ENCODE results near the gene TBCEL.
"Not testable (repeated sequence)": the region's sequence is repeated elsewhere in the genome, so short reads cannot be mapped to it uniquely, and the experiment has no call there.

The TBCEL gene

GRCh38 chr11:120994091-120994859, 29.6 kb upstream of the TBCEL start:
- Histone ChIP-seq H3K9me3 (ENCODE audit: control insufficient read depth in 1 of 2, low read length in 2 of 2) (no peaks in the 10 kb centered on the region), H3K27me3 (ENCODE audit: control insufficient read depth in 1 of 2, insufficient read depth in 2 of 2, low read length in 2 of 2) (peaks cover 4 to 5% of the 10 kb centered on the region in 2 donors), H3K9ac (ENCODE audit: low read depth in 1 of 2, low read length in 2 of 2) (no peak overlapping the region), H3K27ac (ENCODE audit: low read depth, low read length) (no peak overlapping the region), H3K4me1 (ENCODE audit: control insufficient read depth in 1 of 2, insufficient read depth in 2 of 2, low read length in 2 of 2) (no peaks in the 10 kb centered on the region), H3K36me3 (ENCODE audit: control insufficient read depth in 1 of 2, insufficient read depth in 2 of 2, low read length in 2 of 2) (no peaks in the 10 kb centered on the region), H3K4me3 (ENCODE audit: low read depth in 1 of 2, low read length in 2 of 2) (no peak overlapping the region)

GRCh38 chr11:120995184-120995583, 28.7 kb upstream of the TBCEL start:
- no peaks in the 10 kb centered on the region for H3K9me3 ChIP-seq (ENCODE audit: control insufficient read depth in 1 of 2, low read length in 2 of 2)
- no peaks in the 10 kb centered on the region for H3K36me3 ChIP-seq (ENCODE audit: control insufficient read depth in 1 of 2, insufficient read depth in 2 of 2, low read length in 2 of 2)
- no peak overlapping the region for H3K9ac ChIP-seq (ENCODE audit: low read depth in 1 of 2, low read length in 2 of 2)

GRCh38 chr11:120996973-120997372, 26.9 kb upstream of the TBCEL start:
- no peak overlapping the region for H3K27ac ChIP-seq (ENCODE audit: low read depth, low read length)

More at GRCh38 chr11:120995184-120995583, 28.7 kb upstream of the TBCEL start:
- Histone ChIP-seq H3K4me1 (ENCODE audit: control insufficient read depth in 1 of 2, insufficient read depth in 2 of 2, low read length in 2 of 2) (no peaks in the 10 kb centered on the region), H3K4me3 (ENCODE audit: low read depth in 1 of 2, low read length in 2 of 2) (no peak overlapping the region), H3K27me3 (ENCODE audit: control insufficient read depth in 1 of 2, insufficient read depth in 2 of 2, low read length in 2 of 2) (peaks cover 4 to 5% of the 10 kb centered on the region in 2 donors), H3K27ac (ENCODE audit: low read depth, low read length) (no peak overlapping the region)

GRCh38 chr11:120998581-120998980, 25.3 kb upstream of the TBCEL start:
- Histone ChIP-seq H3K9ac (ENCODE audit: low read depth in 1 of 2, low read length in 2 of 2) (no peak overlapping the region), H3K27ac (ENCODE audit: low read depth, low read length) (no peak overlapping the region), H3K4me3 (ENCODE audit: low read depth in 1 of 2, low read length in 2 of 2) (no peak overlapping the region), H3K36me3 (ENCODE audit: control insufficient read depth in 1 of 2, insufficient read depth in 2 of 2, low read length in 2 of 2) (no peaks in the 10 kb centered on the region), H3K9me3 (ENCODE audit: control insufficient read depth in 1 of 2, low read length in 2 of 2) (no peaks in the 10 kb centered on the region), H3K4me1 (ENCODE audit: control insufficient read depth in 1 of 2, insufficient read depth in 2 of 2, low read length in 2 of 2) (no peaks in the 10 kb centered on the region), H3K27me3 (ENCODE audit: control insufficient read depth in 1 of 2, insufficient read depth in 2 of 2, low read length in 2 of 2) (peaks cover 0 to 8% of the 10 kb centered on the region in 2 donors)

More at GRCh38 chr11:120996973-120997372, 26.9 kb upstream of the TBCEL start:
- Histone ChIP-seq H3K36me3 (ENCODE audit: control insufficient read depth in 1 of 2, insufficient read depth in 2 of 2, low read length in 2 of 2) (no peaks in the 10 kb centered on the region), H3K9ac (ENCODE audit: low read depth in 1 of 2, low read length in 2 of 2) (no peak overlapping the region), H3K4me3 (ENCODE audit: low read depth in 1 of 2, low read length in 2 of 2) (no peak overlapping the region), H3K9me3 (ENCODE audit: control insufficient read depth in 1 of 2, low read length in 2 of 2) (no peaks in the 10 kb centered on the region), H3K4me1 (ENCODE audit: control insufficient read depth in 1 of 2, insufficient read depth in 2 of 2, low read length in 2 of 2) (no peaks in the 10 kb centered on the region), H3K27me3 (ENCODE audit: control insufficient read depth in 1 of 2, insufficient read depth in 2 of 2, low read length in 2 of 2) (peaks cover 4 to 7% of the 10 kb centered on the region in 2 donors)

- Histone ChIP-seq H3K9ac (ENCODE audit: low read depth in 1 of 2, low read length in 2 of 2) (no peak overlapping the region), H3K27ac (ENCODE audit: low read depth, low read length) (no peak overlapping the region), H3K36me3 (ENCODE audit: control insufficient read depth in 1 of 2, insufficient read depth in 2 of 2, low read length in 2 of 2) (no peaks in the 10 kb centered on the region), H3K4me3 (ENCODE audit: low read depth in 1 of 2, low read length in 2 of 2) (no peak overlapping the region), H3K4me1 (ENCODE audit: control insufficient read depth in 1 of 2, insufficient read depth in 2 of 2, low read length in 2 of 2) (no peaks in the 10 kb centered on the region), H3K9me3 (ENCODE audit: control insufficient read depth in 1 of 2, low read length in 2 of 2) (no peaks in the 10 kb centered on the region), H3K27me3 (ENCODE audit: control insufficient read depth in 1 of 2, insufficient read depth in 2 of 2, low read length in 2 of 2) (peaks cover 0 to 3% of the 10 kb centered on the region in 2 donors)
Measured at GRCh38 chr11:121004206-121004840, 19.6 kb upstream of the TBCEL start.

- Histone ChIP-seq H3K4me3 (ENCODE audit: low read depth in 1 of 2, low read length in 2 of 2) (no peak overlapping the region), H3K9me3 (ENCODE audit: control insufficient read depth in 1 of 2, low read length in 2 of 2) (no peaks in the 10 kb centered on the region), H3K4me1 (ENCODE audit: control insufficient read depth in 1 of 2, insufficient read depth in 2 of 2, low read length in 2 of 2) (no peaks in the 10 kb centered on the region), H3K36me3 (ENCODE audit: control insufficient read depth in 1 of 2, insufficient read depth in 2 of 2, low read length in 2 of 2) (no peaks in the 10 kb centered on the region), H3K9ac (ENCODE audit: low read depth in 1 of 2, low read length in 2 of 2) (no peak overlapping the region), H3K27ac (ENCODE audit: low read depth, low read length) (no peak overlapping the region), H3K27me3 (ENCODE audit: control insufficient read depth in 1 of 2, insufficient read depth in 2 of 2, low read length in 2 of 2) (peaks cover 0 to 1% of the 10 kb centered on the region in 2 donors)
Measured at GRCh38 chr11:121006922-121007321, 17.0 kb upstream of the TBCEL start.

GRCh38 chr11:121008551-121008950, 15.4 kb upstream of the TBCEL start:
- Histone ChIP-seq H3K27me3 (ENCODE audit: control insufficient read depth in 1 of 2, insufficient read depth in 2 of 2, low read length in 2 of 2) (no peaks in the 10 kb centered on the region), H3K4me1 (ENCODE audit: control insufficient read depth in 1 of 2, insufficient read depth in 2 of 2, low read length in 2 of 2) (no peaks in the 10 kb centered on the region), H3K9me3 (ENCODE audit: control insufficient read depth in 1 of 2, low read length in 2 of 2) (no peaks in the 10 kb centered on the region), H3K4me3 (ENCODE audit: low read depth in 1 of 2, low read length in 2 of 2) (no peak overlapping the region), H3K9ac (ENCODE audit: low read depth in 1 of 2, low read length in 2 of 2) (no peak overlapping the region), H3K27ac (ENCODE audit: low read depth, low read length) (no peak overlapping the region), H3K36me3 (ENCODE audit: control insufficient read depth in 1 of 2, insufficient read depth in 2 of 2, low read length in 2 of 2) (no peaks in the 10 kb centered on the region)

GRCh38 chr11:121012091-121012490, 11.8 kb upstream of the TBCEL start:
- no peaks in the 10 kb centered on the region for H3K4me1 ChIP-seq (ENCODE audit: control insufficient read depth in 1 of 2, insufficient read depth in 2 of 2, low read length in 2 of 2)
- no peaks in the 10 kb centered on the region for H3K9me3 ChIP-seq (ENCODE audit: control insufficient read depth in 1 of 2, low read length in 2 of 2)
- H3K9ac ChIP-seq (ENCODE audit: low read depth in 1 of 2, low read length in 2 of 2): no peak overlapping the region
- H3K27me3 ChIP-seq (ENCODE audit: control insufficient read depth in 1 of 2, insufficient read depth in 2 of 2, low read length in 2 of 2): no peaks in the 10 kb centered on the region
- no peaks in the 10 kb centered on the region for H3K36me3 ChIP-seq (ENCODE audit: control insufficient read depth in 1 of 2, insufficient read depth in 2 of 2, low read length in 2 of 2)
- no peak overlapping the region for H3K27ac ChIP-seq (ENCODE audit: low read depth, low read length)
- no peak overlapping the region for H3K4me3 ChIP-seq (ENCODE audit: low read depth in 1 of 2, low read length in 2 of 2)

- no peak overlapping the region for H3K9ac ChIP-seq (ENCODE audit: low read depth in 1 of 2, low read length in 2 of 2)
- no peak overlapping the region for H3K27ac ChIP-seq (ENCODE audit: low read depth, low read length)
- H3K27me3 ChIP-seq (ENCODE audit: control insufficient read depth in 1 of 2, insufficient read depth in 2 of 2, low read length in 2 of 2): no peaks in the 10 kb centered on the region
- H3K9me3 ChIP-seq (ENCODE audit: control insufficient read depth in 1 of 2, low read length in 2 of 2): no peaks in the 10 kb centered on the region
- H3K4me1 ChIP-seq (ENCODE audit: control insufficient read depth in 1 of 2, insufficient read depth in 2 of 2, low read length in 2 of 2): peaks cover 4 to 7% of the 10 kb centered on the region in 2 donors
- H3K36me3 ChIP-seq (ENCODE audit: control insufficient read depth in 1 of 2, insufficient read depth in 2 of 2, low read length in 2 of 2): no peaks in the 10 kb centered on the region
- H3K4me3 ChIP-seq (ENCODE audit: low read depth in 1 of 2, low read length in 2 of 2): no peak overlapping the region
Measured at GRCh38 chr11:121018746-121019145, 5.2 kb upstream of the TBCEL start.

GRCh38 chr11:121021718-121022117, 2.2 kb upstream of the TBCEL start:
- not testable (repeated sequence) for H3K9ac ChIP-seq (ENCODE audit: low read depth in 1 of 2, low read length in 2 of 2); H3K36me3 ChIP-seq (ENCODE audit: control insufficient read depth in 1 of 2, insufficient read depth in 2 of 2, low read length in 2 of 2); H3K27ac ChIP-seq (ENCODE audit: low read depth, low read length); H3K9me3 ChIP-seq (ENCODE audit: control insufficient read depth in 1 of 2, low read length in 2 of 2); H3K4me3 ChIP-seq (ENCODE audit: low read depth in 1 of 2, low read length in 2 of 2); H3K27me3 ChIP-seq (ENCODE audit: control insufficient read depth in 1 of 2, insufficient read depth in 2 of 2, low read length in 2 of 2)
- peaks cover 16 to 18% of the 10 kb centered on the region in 2 donors for H3K4me1 ChIP-seq (ENCODE audit: control insufficient read depth in 1 of 2, insufficient read depth in 2 of 2, low read length in 2 of 2)
